ENCODE measurements around the gene ELMO1. TPM values are rescaled to one million over a fixed set of nuclear protein-coding genes. Genes with fewer than 3 reads are reported as not detected.
A peak's percentile ranks its signal among the peaks of the same experiment; 100 is the strongest.

Gene ELMO1
- polyA plus RNA-seq, 1 donor (not counting 4 experiments of a cell fraction or from before 2014, with no cell fraction given) = not detected

- Histone ChIP-seq H3K9me3 (ENCODE audit: control insufficient read depth, low read depth, low read length) (no peaks in the 10 kb centered on the region), H3K4me1 (ENCODE audit: control insufficient read depth, extremely low read depth, insufficient read depth, low read length) (no peaks in the 10 kb centered on the region), H3K4me3 (ENCODE audit: control insufficient read depth in 2 of 3, extremely low read depth in 1 of 3, insufficient read depth in 2 of 3, low read depth in 1 of 3, low read length in 3 of 3) (no peak overlapping the region), H2AFZ (ENCODE audit: control insufficient read depth, low read length) (no peak overlapping the region), H3K79me2 (ENCODE audit: control insufficient read depth, insufficient read depth, low read length) (no peaks in the 10 kb centered on the region), H3K9ac (ENCODE audit: control insufficient read depth, extremely low read depth, insufficient read depth, low read length) (no peak overlapping the region), H3K27me3 (ENCODE audit: control insufficient read depth, extremely low read depth, insufficient read depth, low read length) (no peaks in the 10 kb centered on the region), H3K36me3 (ENCODE audit: control insufficient read depth in 2 of 2, extremely low read depth in 1 of 2, insufficient read depth in 2 of 2, low read length in 2 of 2) (no peaks in the 10 kb centered on the region), H3K4me2 (ENCODE audit: control insufficient read depth, extremely low read depth, insufficient read depth, low read depth, low read length) (no peak overlapping the region), H3K9me1 (ENCODE audit: control insufficient read depth, extremely low read depth, insufficient read depth, low read length) (no peaks in the 10 kb centered on the region), H3K27ac (ENCODE audit: control insufficient read depth, insufficient read depth, low read length) (no peak overlapping the region), H4K20me1 (ENCODE audit: control insufficient read depth, extremely low read depth, insufficient read depth, low read length) (no peaks in the 10 kb centered on the region)
- FAIRE-seq (no peak), DNase-seq (ENCODE audit: low read depth, low spot score) (no peak)
- dilution Hi-C loops (cut with MboI; ENCODE audit: extremely low pct_ligation_motif_present, low sequenced_read_pairs) = loop anchor here (25.0 kb wide), 1 partner anchor 722 kb away; no protein-coding TSS in a partner anchor
- TF ChIP-seq EZH2 (IDR thresholded peaks at IDR 0.05; ENCODE audit: low read length) = no peak
- no peak for TF ChIP-seq CTCF (optimal IDR thresholded peaks at IDR 0.05 in 1 of 3, IDR thresholded peaks at IDR 0.05 in 1 of 3, conservative IDR thresholded peaks at IDR 0.05 in 1 of 3; ENCODE audit: extremely low read depth in 1 of 3, insufficient read depth in 2 of 3, low read length in 3 of 3)
Observed at GRCh38 chr7:37209195-37209594, 239.5 kb downstream of the ELMO1 start.

- Histone ChIP-seq H3K4me2 (ENCODE audit: control insufficient read depth, extremely low read depth, insufficient read depth, low read depth, low read length) (no peak overlapping the region), H3K4me3 (ENCODE audit: control insufficient read depth in 2 of 3, extremely low read depth in 1 of 3, insufficient read depth in 2 of 3, low read depth in 1 of 3, low read length in 3 of 3) (no peak overlapping the region), H3K27me3 (ENCODE audit: control insufficient read depth, extremely low read depth, insufficient read depth, low read length) (no peaks in the 10 kb centered on the region), H3K36me3 (ENCODE audit: control insufficient read depth in 2 of 2, extremely low read depth in 1 of 2, insufficient read depth in 2 of 2, low read length in 2 of 2) (no peaks in the 10 kb centered on the region), H3K9ac (ENCODE audit: control insufficient read depth, extremely low read depth, insufficient read depth, low read length) (no peak overlapping the region), H4K20me1 (ENCODE audit: control insufficient read depth, extremely low read depth, insufficient read depth, low read length) (no peaks in the 10 kb centered on the region), H2AFZ (ENCODE audit: control insufficient read depth, low read length) (no peak overlapping the region), H3K4me1 (ENCODE audit: control insufficient read depth, extremely low read depth, insufficient read depth, low read length) (no peaks in the 10 kb centered on the region), H3K79me2 (ENCODE audit: control insufficient read depth, insufficient read depth, low read length) (no peaks in the 10 kb centered on the region), H3K27ac (ENCODE audit: control insufficient read depth, insufficient read depth, low read length) (no peak overlapping the region), H3K9me1 (ENCODE audit: control insufficient read depth, extremely low read depth, insufficient read depth, low read length) (no peaks in the 10 kb centered on the region), H3K9me3 (ENCODE audit: control insufficient read depth, low read depth, low read length) (no peaks in the 10 kb centered on the region)
- DNase-seq (ENCODE audit: low read depth, low spot score) (no peak), FAIRE-seq (no peak)
- TF ChIP-seq EZH2 (IDR thresholded peaks at IDR 0.05; ENCODE audit: low read length) (no peak), CTCF (optimal IDR thresholded peaks at IDR 0.05 in 1 of 3, IDR thresholded peaks at IDR 0.05 in 1 of 3, conservative IDR thresholded peaks at IDR 0.05 in 1 of 3; ENCODE audit: extremely low read depth in 1 of 3, insufficient read depth in 2 of 3, low read length in 3 of 3) (peak; percentile 34 to 67 (median 37))
- dilution Hi-C loops (cut with MboI; ENCODE audit: extremely low pct_ligation_motif_present, low sequenced_read_pairs) = loop anchor here (25.0 kb wide), 1 partner anchor 721 kb away; no protein-coding TSS in a partner anchor
Observed at GRCh38 chr7:37208528-37208927, 240.1 kb downstream of the ELMO1 start.

All from keratinocyte (primary cell).